ENCODE data around the gene ZNF473.

ZNF473 gene

GRCh38 chr19:50051964-50052363 lies 26.2 kb downstream of the ZNF473 start:
- Histone ChIP-seq H3K36me3 (replicated peaks; ENCODE audit: low read depth, low read length) (peaks cover 22% of the 10 kb centered on the region), H3K9me3 (ENCODE audit: insufficient read depth, low read length) (no peaks in the 10 kb centered on the region)
- TF ChIP-seq EZH2phosphoT487 (IDR thresholded peaks at IDR 0.05; ENCODE audit: low read depth) = no peak
- no peak for TF ChIP-seq CTCF (IDR thresholded peaks at IDR 0.05; ENCODE audit: low read depth, low read length)

GRCh38 chr19:50053119-50053518 lies 27.3 kb downstream of the ZNF473 start:
- Histone ChIP-seq H3K4me1 (ENCODE audit: low read length) (no peaks in the 10 kb centered on the region), H3K4me3 (ENCODE audit: low read length) (no peak overlapping the region), H3K4me2 (ENCODE audit: low read length) (no peak overlapping the region), H3K9ac (ENCODE audit: low read length) (no peak overlapping the region), H3K27ac (ENCODE audit: low read length) (no peak overlapping the region), H3K36me3 (replicated peaks; ENCODE audit: low read depth, low read length) (peaks cover 11% of the 10 kb centered on the region), H3K9me3 (ENCODE audit: insufficient read depth, low read length) (no peaks in the 10 kb centered on the region), H3K79me2 (ENCODE audit: low read length) (no peaks in the 10 kb centered on the region), H2AFZ (ENCODE audit: low read depth, low read length) (no peak overlapping the region), H3K27me3 (ENCODE audit: low read depth, low read length) (no peaks in the 10 kb centered on the region), H4K20me1 (ENCODE audit: insufficient read depth, low read length) (peaks cover 5% of the 10 kb centered on the region; the same call in 1 of the 2 replicates)
- TF ChIP-seq CTCF (IDR thresholded peaks at IDR 0.05; ENCODE audit: low read depth, low read length) (no peak), EZH2phosphoT487 (IDR thresholded peaks at IDR 0.05; ENCODE audit: low read depth) (no peak)

More at GRCh38 chr19:50051964-50052363, 26.2 kb downstream of the ZNF473 start:
- H2AFZ ChIP-seq (ENCODE audit: low read depth, low read length) = no peak overlapping the region
- no peak overlapping the region for H3K4me3 ChIP-seq (ENCODE audit: low read length)
- no peaks in the 10 kb centered on the region for H3K4me1 ChIP-seq (ENCODE audit: low read length)
- H4K20me1 ChIP-seq (ENCODE audit: insufficient read depth, low read length) = peaks cover 10% of the 10 kb centered on the region
- H3K4me2 ChIP-seq (ENCODE audit: low read length) = no peak overlapping the region
- H3K27ac ChIP-seq (ENCODE audit: low read length) = no peak overlapping the region
- no peaks in the 10 kb centered on the region for H3K27me3 ChIP-seq (ENCODE audit: low read depth, low read length)
- no peaks in the 10 kb centered on the region for H3K79me2 ChIP-seq (ENCODE audit: low read length)
- H3K9ac ChIP-seq (ENCODE audit: low read length) = no peak overlapping the region

- no peak overlapping the region for H3K4me3 ChIP-seq (ENCODE audit: low read length)
These were observed 32.6 kb downstream of the ZNF473 start for GRCh38 chr19:50058425-50058824.

GRCh38 chr19:50059045-50059444 lies 33.2 kb downstream of the ZNF473 start:
- no peak overlapping the region for H3K4me3 ChIP-seq (ENCODE audit: low read length)
- H3K36me3 ChIP-seq (replicated peaks; ENCODE audit: low read depth, low read length) = peaks cover 3% of the 10 kb centered on the region
- no peak overlapping the region for H3K9ac ChIP-seq (ENCODE audit: low read length)
- H3K79me2 ChIP-seq (ENCODE audit: low read length) = no peaks in the 10 kb centered on the region
- no peak overlapping the region for H3K4me2 ChIP-seq (ENCODE audit: low read length)
- H3K27ac ChIP-seq (ENCODE audit: low read length) = no peak overlapping the region
- H3K27me3 ChIP-seq (ENCODE audit: low read depth, low read length) = no peaks in the 10 kb centered on the region
- no peaks in the 10 kb centered on the region for H3K4me1 ChIP-seq (ENCODE audit: low read length)
- H4K20me1 ChIP-seq (ENCODE audit: insufficient read depth, low read length) = no peaks in the 10 kb centered on the region
- H3K9me3 ChIP-seq (ENCODE audit: insufficient read depth, low read length) = peaks cover 21% of the 10 kb centered on the region
- H2AFZ ChIP-seq (ENCODE audit: low read depth, low read length) = no peak overlapping the region
- TF ChIP-seq EZH2phosphoT487 (IDR thresholded peaks at IDR 0.05; ENCODE audit: low read depth) (no peak), CTCF (IDR thresholded peaks at IDR 0.05; ENCODE audit: low read depth, low read length) (no peak)

More at GRCh38 chr19:50058425-50058824, 32.6 kb downstream of the ZNF473 start:
- no peaks in the 10 kb centered on the region for H3K79me2 ChIP-seq (ENCODE audit: low read length)
- no peak overlapping the region for H3K9ac ChIP-seq (ENCODE audit: low read length)
- TF ChIP-seq CTCF (IDR thresholded peaks at IDR 0.05; ENCODE audit: low read depth, low read length) (no peak), EZH2phosphoT487 (IDR thresholded peaks at IDR 0.05; ENCODE audit: low read depth) (no peak)
- H2AFZ ChIP-seq (ENCODE audit: low read depth, low read length) = no peak overlapping the region
- H3K27me3 ChIP-seq (ENCODE audit: low read depth, low read length) = no peaks in the 10 kb centered on the region
- no peak overlapping the region for H3K27ac ChIP-seq (ENCODE audit: low read length)
- no peak overlapping the region for H3K4me2 ChIP-seq (ENCODE audit: low read length)
- H3K36me3 ChIP-seq (replicated peaks; ENCODE audit: low read depth, low read length) = peaks cover 3% of the 10 kb centered on the region
- no peaks in the 10 kb centered on the region for H4K20me1 ChIP-seq (ENCODE audit: insufficient read depth, low read length)
- H3K4me1 ChIP-seq (ENCODE audit: low read length) = no peaks in the 10 kb centered on the region
- peaks cover 21% of the 10 kb centered on the region for H3K9me3 ChIP-seq (ENCODE audit: insufficient read depth, low read length)

Measured in OCI-LY3 (cell line).